DOHH2 (cell line): ENCODE results near the gene L3MBTL3.

Experiments
- CTCF ChIP-seq: fragments of 200-600 bp; sonication (generic); IDR thresholded peaks from one replicate; pipeline ENCODE4 v1.5.1; 2014; ENCODE audit warnings: antibody characterized with exemption, mild to moderate bottlenecking, low read depth, low read length; ENCODE audit not compliant: poor library complexity, severe bottlenecking
- EZH2phosphoT487 ChIP-seq: fragments of 200-600 bp; sonication (generic); IDR thresholded peaks from 2 replicates; pipeline ENCODE4 v1.6.1; 2017; ENCODE audit warnings: borderline replicate concordance, mild to moderate bottlenecking, antibody characterized with exemption, low read length, moderate library complexity, mixed read lengths

- no peak for TF ChIP-seq EZH2phosphoT487
- no peak for TF ChIP-seq CTCF
Observed at GRCh38 chr6:130075879-130076460, 57.6 kb downstream of the L3MBTL3 start.
